ENCODE data around the gene ARL16.

GRCh38 chr17:81666092-81666341, 17.6 kb downstream of the ARL16 start:
- TF ChIP-seq BHLHE40 (IDR thresholded peaks at IDR 0.05; ENCODE audit: borderline replicate concordance) (no peak), NFRKB (IDR thresholded peaks at IDR 0.05) (no peak), SP1 (IDR thresholded peaks at IDR 0.05) (no peak), FOXM1 (IDR thresholded peaks at IDR 0.05; ENCODE audit: borderline replicate concordance) (no peak), FOXK2 (IDR thresholded peaks at IDR 0.05) (no peak)

Measured in HEK293T (cell line).